HS-27A (cell line): ENCODE measurements around the gene COPE.
"Not testable (repeated sequence)": the region's sequence is repeated elsewhere in the genome, so short reads cannot be mapped to it uniquely, and the experiment has no call there.

Source experiments
- DNase-seq: peaks from one replicate; pipeline ENCODE4 v3.0.0-alpha.2; 2012; ENCODE audit warnings: low read depth, missing footprints

Gene COPE

GRCh38 chr19:18940769-18941627, 21.8 kb upstream of the COPE start, which contains the start of gene HOMER3:
TSS of gene HOMER3 (minus strand) at chr19:18941217. CDS start at chr19:18938982, 2,235 bp downstream.
- DNase-seq: peak; percentile 1

GRCh38 chr19:18939922-18940768, 21.0 kb upstream of the COPE start:
- no peak for DNase-seq

GRCh38 chr19:18939163-18939562, 20.0 kb upstream of the COPE start:
- no peak for DNase-seq

GRCh38 chr19:18933297-18933696, 14.1 kb upstream of the COPE start:
- no peak for DNase-seq

- no peak for DNase-seq
Observed at GRCh38 chr19:18932216-18932841, 13.1 kb upstream of the COPE start.

GRCh38 chr19:18931316-18932162, 12.4 kb upstream of the COPE start:
- DNase-seq: no peak

- DNase-seq: no peak
Observed at GRCh38 chr19:18929311-18929710, 10.1 kb upstream of the COPE start.

GRCh38 chr19:18928018-18928805, 9.0 kb upstream of the COPE start:
- DNase-seq: no peak

GRCh38 chr19:18924684-18925213, 5.6 kb upstream of the COPE start:
- no peak for DNase-seq

- DNase-seq: no peak
Observed at GRCh38 chr19:18922228-18922985, 3.2 kb upstream of the COPE start.

- no peak for DNase-seq
Observed at GRCh38 chr19:18921593-18921992, 2.4 kb upstream of the COPE start.

GRCh38 chr19:18920400-18920799, 1.2 kb upstream of the COPE start:
- no peak for DNase-seq

- no peak for DNase-seq
Observed at GRCh38 chr19:18919900-18920214, 670 bp upstream of the COPE start.

- not testable (repeated sequence) for DNase-seq
Observed at GRCh38 chr19:18917593-18917992, 1.6 kb downstream of the COPE start.

- no peak for DNase-seq
Observed at GRCh38 chr19:18915639-18916038, 3.5 kb downstream of the COPE start.

- DNase-seq: no peak
Observed at GRCh38 chr19:18913466-18913865, 5.7 kb downstream of the COPE start.

GRCh38 chr19:18912933-18913332, 6.3 kb downstream of the COPE start:
- DNase-seq: no peak

GRCh38 chr19:18910801-18911436, 8.3 kb downstream of the COPE start:
- DNase-seq: no peak

- no peak for DNase-seq
Observed at GRCh38 chr19:18910010-18910409, 9.2 kb downstream of the COPE start.
